Adipose tissue (tissue), 3 donors: ENCODE results near the gene QRSL1. TPM values are rescaled to one million over a fixed set of nuclear protein-coding genes. Genes with fewer than 3 reads are reported as not detected.

ENCODE experiments used
- H3K27ac ChIP-seq: one replicate; pipeline ENCODE4 v1.5.1; 2013; ENCODE audit warnings: low read depth, low read length
- WGBS, 3 donors: extraction: QIAGEN DNeasy Blood & Tissue Kit; methylation state at CpG; one replicate each; pipeline ENCODE4 v1.1.7; 2013; 5-methylcytosine and 5-hydroxymethylcytosine counted together
- polyA plus RNA-seq, 3 donors: library from polyadenylated mRNA; stranded (reverse); fragments of 200-250 nt; gene quantifications; one replicate each; pipeline ENCODE4 v1.2.3, GENCODE V29; 2013
- donor health status: healthy with polysubstance abuse.
- donor health status: Bipolar disorder and iron deficiency.
- donor health status: healthy.

QRSL1 gene
- polyA plus RNA-seq, 3 donors = 4.3 to 6.7 (median 5.4) TPM

DNA sequence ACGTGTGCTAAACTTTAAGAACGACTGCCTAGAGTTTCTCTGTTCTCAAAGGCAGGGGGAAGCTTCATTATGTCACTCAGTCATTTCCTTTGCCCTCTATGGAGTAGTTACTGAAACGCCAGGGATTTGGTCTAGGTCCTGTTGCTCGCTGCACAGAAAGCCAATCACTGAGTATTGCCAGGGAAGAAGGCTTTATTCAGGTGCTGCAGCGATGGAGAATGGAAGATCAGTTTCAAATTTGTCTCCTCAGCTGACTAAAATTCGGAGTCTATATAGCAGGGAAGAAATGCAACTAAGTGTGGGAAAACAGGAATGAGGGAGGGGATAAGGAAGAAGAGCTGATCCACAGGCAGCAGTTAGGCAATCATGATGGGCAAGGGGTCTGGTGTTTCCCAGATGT lies 75.8 kb downstream of the QRSL1 start:
- H3K27ac ChIP-seq = no peak overlapping the region
- WGBS, 3 donors = 88 to 94% (median 91%) methylated on average over 6 of the region's 6 CpGs

DNA sequence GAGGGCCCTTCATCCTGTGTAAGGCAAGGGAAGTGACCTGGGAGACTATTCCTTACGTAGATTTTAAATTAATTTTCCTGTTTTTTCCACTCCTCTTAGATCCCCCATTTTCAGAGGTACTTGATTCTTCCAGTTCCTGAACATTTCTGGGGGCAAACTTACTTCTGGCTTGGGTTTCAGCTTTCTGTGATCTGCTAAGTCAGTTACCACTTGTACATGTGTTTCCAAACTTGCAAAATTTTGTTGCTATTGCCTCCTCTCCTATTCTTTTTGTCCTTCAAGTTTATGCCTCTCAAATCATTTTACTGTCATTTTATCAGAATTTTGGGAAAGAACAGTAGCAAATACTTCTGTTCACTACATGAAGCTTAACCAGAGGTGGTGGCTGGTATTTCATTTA lies 81.2 kb downstream of the QRSL1 start:
- no peak overlapping the region for H3K27ac ChIP-seq

DNA sequence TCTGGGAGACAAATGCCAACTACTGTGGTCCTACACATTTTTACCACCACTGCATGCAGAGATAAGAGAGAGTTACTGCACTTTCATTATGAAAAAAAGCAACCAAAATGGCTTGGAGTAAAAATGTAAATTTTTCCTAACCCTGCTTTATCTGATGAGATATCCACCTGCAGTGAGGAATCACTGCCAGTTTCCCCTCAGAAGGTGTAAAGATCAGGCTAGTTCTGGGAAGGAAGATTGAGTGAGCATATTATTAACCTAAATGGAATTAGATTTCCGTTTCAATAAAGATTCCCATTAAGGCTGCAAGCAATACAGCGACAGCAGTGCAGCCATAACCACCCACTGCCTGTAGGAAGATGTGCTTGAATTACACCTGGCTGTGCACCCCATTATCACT lies 84.9 kb downstream of the QRSL1 start:
- H3K27ac ChIP-seq = no peak overlapping the region
- WGBS, 3 donors = 64 to 89% (median 88%) methylated on average over 2 of the region's 2 CpGs

More for the DNA sequence above, 81.2 kb downstream of the QRSL1 start:
- 35 to 86% (median 50%) methylated on average over 1 of the region's 1 CpG for WGBS, 3 donors

DNA sequence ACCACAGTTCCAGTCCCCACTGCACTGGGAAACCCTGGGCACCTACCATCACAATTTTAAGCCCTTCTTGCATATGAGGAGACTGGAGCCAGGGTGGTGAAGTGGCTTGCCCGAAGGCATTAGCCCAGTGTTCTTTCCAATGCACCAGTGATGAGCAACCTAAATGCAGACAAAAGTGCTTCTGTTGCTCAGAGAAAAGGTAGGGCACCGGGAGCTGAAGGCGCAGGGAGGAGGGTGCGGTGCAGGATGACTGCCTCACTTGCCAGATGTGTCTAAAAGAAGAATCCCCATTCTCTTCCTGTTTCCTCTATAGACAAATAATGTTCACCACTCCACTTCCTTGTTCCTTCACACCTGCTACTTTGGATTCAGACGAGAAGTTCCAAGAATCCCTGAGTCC lies 86.5 kb downstream of the QRSL1 start:
- H3K27ac ChIP-seq = no peak overlapping the region
- 66 to 73% (median 69%) methylated on average over 5 of the region's 5 CpGs for WGBS, 3 donors

DNA sequence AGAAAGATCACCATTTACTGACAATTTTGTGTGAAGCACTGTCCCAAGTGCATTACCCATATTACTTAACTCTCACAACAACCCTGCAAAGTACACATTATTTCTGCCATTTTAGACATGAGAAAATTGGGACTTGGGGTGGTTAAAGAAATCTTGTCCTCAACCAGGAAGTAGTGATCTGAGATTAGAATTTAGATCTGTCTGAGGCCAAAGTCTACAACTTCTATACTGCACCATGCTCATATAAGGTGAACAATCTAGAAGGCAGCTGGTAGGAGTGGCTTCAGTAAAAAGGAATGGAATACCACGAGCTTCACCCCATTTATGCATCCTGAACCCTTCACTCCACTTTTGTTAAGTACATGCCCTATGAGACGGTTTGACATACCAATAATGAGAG lies 87.6 kb downstream of the QRSL1 start:
- 85 to 95% (median 85%) methylated on average over 2 of the region's 2 CpGs for WGBS, 3 donors
- H3K27ac ChIP-seq = no peak overlapping the region

Other genes starting within 250 kb of the QRSL1 start
- 1 to 10 TPM; 2.3 to 5.7 (median 4.4) TPM for gene RTN4IP1, start 80 bp upstream of the QRSL1 start, polyA plus RNA-seq